CD8-positive, alpha-beta memory T cell (primary cell): ENCODE results near the gene ARID3A. TPM values are rescaled to one million over a fixed set of nuclear protein-coding genes. Genes with fewer than 3 reads are reported as not detected.

ENCODE experiments used
- CTCF ChIA-PET: fragments of 350-600 bp; sonication (Branson Sonifier 250); formaldehyde crosslinking; loops from one replicate; lab custom pipeline; 2021; ENCODE audit warnings: antibody characterized with exemption; lab: Charles Lee
- POLR2A ChIA-PET: fragments of 350-600 bp; sonication (Branson Sonifier 250); formaldehyde crosslinking; loops from one replicate; lab custom pipeline; 2021; ENCODE audit warnings: antibody characterized with exemption; lab: Charles Lee
- DNase-seq, 5 donors: peaks; one replicate each; pipeline versions ENCODE4 v3.0.0 to v3.0.0-alpha.2; 2020 to 2022; ENCODE audit warnings: mixed read lengths in 1 of 5
- H3K27ac ChIP-seq: one replicate; pipeline ENCODE4 v1.7.0; 2013; ENCODE audit warnings: low read depth, mild to moderate bottlenecking, low read length, moderate library complexity
- H3K27me3 ChIP-seq: 2 replicates; pipeline ENCODE4 v1.7.0; 2013; ENCODE audit warnings: low read length, mild to moderate bottlenecking; ENCODE audit not compliant: insufficient read depth, poor library complexity, severe bottlenecking
- H3K36me3 ChIP-seq: 2 replicates; pipeline ENCODE4 v1.7.0; 2013; ENCODE audit warnings: mild to moderate bottlenecking, low read length, moderate library complexity; ENCODE audit not compliant: insufficient read depth
- H3K4me1 ChIP-seq: 2 replicates; pipeline ENCODE4 v1.7.0; 2013; ENCODE audit warnings: mild to moderate bottlenecking, low read length, moderate library complexity; ENCODE audit not compliant: insufficient read depth
- H3K4me3 ChIP-seq: 2 replicates; pipeline ENCODE4 v1.7.0; 2013; ENCODE audit warnings: mild to moderate bottlenecking, low read length
- H3K9me3 ChIP-seq: 2 replicates; pipeline ENCODE4 v1.7.0; 2013; ENCODE audit warnings: mild to moderate bottlenecking, low read length
- H3K27ac Mint-ChIP-seq, 8 donors: one replicate each; pipeline ENCODE4 v1.8.0; 2020 to 2021; ENCODE audit warnings: mixed read lengths in 8 of 8, mild to moderate bottlenecking in 6 of 8, inconsistent platforms in 3 of 8, moderate library complexity in 3 of 8
- H3K27me3 Mint-ChIP-seq, 2 donors: one replicate each; pipeline ENCODE4 v1.8.0; 2020 to 2021; ENCODE audit warnings: mixed read lengths in 2 of 2, mild to moderate bottlenecking in 1 of 2, moderate library complexity in 1 of 2
- H3K36me3 Mint-ChIP-seq, 3 donors: one replicate each; pipeline ENCODE4 v1.8.0; 2020 to 2021; ENCODE audit warnings: mixed read lengths in 3 of 3, inconsistent platforms in 1 of 3, mild to moderate bottlenecking in 1 of 3
- H3K4me1 Mint-ChIP-seq, 3 donors: one replicate each; pipeline ENCODE4 v1.8.0; 2020 to 2021; ENCODE audit warnings: mixed read lengths in 3 of 3, inconsistent platforms in 1 of 3, mild to moderate bottlenecking in 1 of 3
- H3K4me3 Mint-ChIP-seq, 7 donors: one replicate each; pipeline ENCODE4 v1.8.0; 2020 to 2021; ENCODE audit warnings: mixed read lengths in 7 of 7, mild to moderate bottlenecking in 6 of 7, moderate library complexity in 4 of 7, inconsistent platforms in 2 of 7
- H3K9me3 Mint-ChIP-seq, 5 donors: one replicate each; pipeline ENCODE4 v1.8.0; 2020 to 2022; ENCODE audit warnings: mixed read lengths in 5 of 5, mild to moderate bottlenecking in 3 of 5, moderate library complexity in 2 of 5, inconsistent platforms in 1 of 5
- polyA plus RNA-seq: library from polyadenylated mRNA; unstranded; fragments of 300-500 nt; fragmentation: Illumina TruSeq; gene quantifications from one replicate; pipeline ENCODE4 v1.2.3, GENCODE V29; 2021
- total RNA-seq, 2 experiments: library from RNA; stranded (reverse); gene quantifications; one replicate each; pipeline ENCODE4 v1.2.3, GENCODE V29; 2021

Gene ARID3A
- total and polyA plus RNA-seq, 3 experiments from 2014 or later, result 0.49 to 15.9 (median 12.8) TPM

GRCh38 chr19:936175-936546 lies 10.3 kb downstream of the ARID3A start:
- no peak overlapping the region for H3K27ac ChIP-seq
- Mint-ChIP-seq H3K9me3 (peaks cover 0 to 2% (median 0%) of the 10 kb centered on the region in 5 donors), H3K27ac (no peak overlapping the region), H3K27me3 (no peaks in the 10 kb centered on the region), H3K36me3 (peaks cover 0 to 4% (median 3%) of the 10 kb centered on the region in 3 donors), H3K4me3 (no peak overlapping the region), H3K4me1 (peaks cover 22 to 38% (median 25%) of the 10 kb centered on the region in 3 donors)
- no peaks in the 10 kb centered on the region for H3K27me3 ChIP-seq
- no peak overlapping the region for H3K4me3 ChIP-seq
- H3K9me3 ChIP-seq, result no peaks in the 10 kb centered on the region
- peaks cover 23% of the 10 kb centered on the region for H3K4me1 ChIP-seq
- CTCF ChIA-PET, result interaction anchor here (1.0 to 1.9 kb wide), 3 partner anchors 35 to 46 kb away, joined by 3 to 4 read pairs (median 4); no protein-coding TSS in a partner anchor
- no peak for DNase-seq
- POLR2A ChIA-PET, result no interaction called here
- no peaks in the 10 kb centered on the region for H3K36me3 ChIP-seq

GRCh38 chr19:937259-937694 lies 11.4 kb downstream of the ARID3A start:
- ChIA-PET POLR2A (interaction anchor here (0.9 kb wide), 1 partner anchor 47 kb away, joined by 4 read pairs; the partner anchor contains the start of gene WDR18), CTCF (no interaction called here)
- Histone ChIP-seq H3K36me3 (no peaks in the 10 kb centered on the region), H3K9me3 (no peaks in the 10 kb centered on the region), H3K4me3 (no peak overlapping the region), H3K27me3 (no peaks in the 10 kb centered on the region), H3K4me1 (peaks cover 24% of the 10 kb centered on the region), H3K27ac (no peak overlapping the region)
- peaks cover 0 to 2% (median 0%) of the 10 kb centered on the region in 5 donors for H3K9me3 Mint-ChIP-seq
- peak overlapping the region in 6 of 7 donors; percentile 8 to 66 (median 28) for H3K4me3 Mint-ChIP-seq
- peak in 3 of 5 donors; percentile 65 to 85 (median 72) for DNase-seq
- H3K36me3 Mint-ChIP-seq, result peaks cover 0 to 4% (median 3%) of the 10 kb centered on the region in 3 donors
- peaks cover 26 to 38% (median 28%) of the 10 kb centered on the region in 3 donors for H3K4me1 Mint-ChIP-seq
- H3K27ac Mint-ChIP-seq, result peak overlapping the region in 7 of 8 donors; percentile 43 to 89 (median 86)
- no peaks in the 10 kb centered on the region for H3K27me3 Mint-ChIP-seq

- peak overlapping the region in 1 of 7 donors; percentile 70 for H3K4me3 Mint-ChIP-seq
- no peaks in the 10 kb centered on the region for H3K27me3 ChIP-seq
- no peak overlapping the region for H3K4me3 ChIP-seq
- peaks cover 0 to 2% (median 0%) of the 10 kb centered on the region in 5 donors for H3K9me3 Mint-ChIP-seq
- H3K36me3 Mint-ChIP-seq, result peaks cover 0 to 4% (median 3%) of the 10 kb centered on the region in 3 donors
- no peak overlapping the region for H3K27ac Mint-ChIP-seq
- ChIA-PET CTCF (interaction anchor here (1.1 to 1.6 kb wide), 3 partner anchors 43 to 75 kb away, joined by 3 to 6 read pairs (median 4); no protein-coding TSS in a partner anchor), POLR2A (no interaction called here)
- no peaks in the 10 kb centered on the region for H3K27me3 Mint-ChIP-seq
- peaks cover 22 to 30% (median 24%) of the 10 kb centered on the region in 3 donors for H3K4me1 Mint-ChIP-seq
- H3K9me3 ChIP-seq, result no peaks in the 10 kb centered on the region
- no peak for DNase-seq
- peaks cover 13% of the 10 kb centered on the region for H3K4me1 ChIP-seq
- H3K36me3 ChIP-seq, result no peaks in the 10 kb centered on the region
- H3K27ac ChIP-seq, result no peak overlapping the region
Measured at GRCh38 chr19:938233-938923, 12.5 kb downstream of the ARID3A start.

- H3K36me3 ChIP-seq, result no peaks in the 10 kb centered on the region
- ChIA-PET POLR2A (no interaction called here), CTCF (interaction anchor here (1.5 to 1.6 kb wide), 2 partner anchors 42 to 44 kb away, joined by 4 to 6 read pairs; no protein-coding TSS in a partner anchor)
- DNase-seq, result no peak
- H3K4me1 ChIP-seq, result peaks cover 13% of the 10 kb centered on the region
- Mint-ChIP-seq H3K9me3 (peaks cover 0 to 2% (median 0%) of the 10 kb centered on the region in 5 donors), H3K4me3 (peak overlapping the region in 3 of 7 donors; percentile 44 to 90 (median 77)), H3K36me3 (peaks cover 0 to 4% (median 3%) of the 10 kb centered on the region in 3 donors), H3K4me1 (peaks cover 19 to 26% (median 24%) of the 10 kb centered on the region in 3 donors), H3K27me3 (no peaks in the 10 kb centered on the region), H3K27ac (peak overlapping the region in 4 of 8 donors; percentile 47 to 94 (median 67))
- no peaks in the 10 kb centered on the region for H3K9me3 ChIP-seq
- H3K4me3 ChIP-seq, result no peak overlapping the region
- no peak overlapping the region for H3K27ac ChIP-seq
- H3K27me3 ChIP-seq, result no peaks in the 10 kb centered on the region
Measured at GRCh38 chr19:939439-939838, 13.6 kb downstream of the ARID3A start.

- H3K27ac Mint-ChIP-seq, result peak overlapping the region in 7 of 8 donors; percentile 27 to 94 (median 84)
- peak overlapping the region; percentile 49 to 90 (median 70) for H3K4me3 Mint-ChIP-seq
- peaks cover 0 to 2% (median 0%) of the 10 kb centered on the region in 5 donors for H3K9me3 Mint-ChIP-seq
- H3K4me1 Mint-ChIP-seq, result peaks cover 19 to 26% (median 24%) of the 10 kb centered on the region in 3 donors
- CTCF ChIA-PET, result no interaction called here
- Histone ChIP-seq H3K9me3 (no peaks in the 10 kb centered on the region), H3K27me3 (no peaks in the 10 kb centered on the region), H3K36me3 (no peaks in the 10 kb centered on the region), H3K4me3 (no peak overlapping the region), H3K27ac (no peak overlapping the region), H3K4me1 (peaks cover 13% of the 10 kb centered on the region)
- no peak for DNase-seq
- no peaks in the 10 kb centered on the region for H3K27me3 Mint-ChIP-seq
- H3K36me3 Mint-ChIP-seq, result peaks cover 0 to 4% (median 3%) of the 10 kb centered on the region in 3 donors
- POLR2A ChIA-PET, result interaction anchor here (0.6 kb wide), 1 partner anchor 433 kb away, joined by 3 read pairs; no protein-coding TSS in a partner anchor
Measured at GRCh38 chr19:939922-940321, 14.1 kb downstream of the ARID3A start.

GRCh38 chr19:940591-941291 lies 14.9 kb downstream of the ARID3A start:
- POLR2A ChIA-PET, result no interaction called here
- no peaks in the 10 kb centered on the region for H3K27me3 ChIP-seq
- no peaks in the 10 kb centered on the region for H3K9me3 ChIP-seq

GRCh38 chr19:941292-942132 lies 15.7 kb downstream of the ARID3A start:
- no peaks in the 10 kb centered on the region for H3K27me3 ChIP-seq
- Mint-ChIP-seq H3K27ac (peak overlapping the region; percentile 0 to 79 (median 56)), H3K27me3 (no peaks in the 10 kb centered on the region), H3K4me3 (peak overlapping the region; percentile 58 to 76 (median 75)), H3K9me3 (peaks cover 0 to 2% (median 0%) of the 10 kb centered on the region in 5 donors), H3K4me1 (peaks cover 19 to 26% (median 24%) of the 10 kb centered on the region in 3 donors), H3K36me3 (peaks cover 0 to 4% (median 3%) of the 10 kb centered on the region in 3 donors)
- H3K9me3 ChIP-seq, result no peaks in the 10 kb centered on the region
- ChIA-PET POLR2A (no interaction called here), CTCF (no interaction called here)
- peaks cover 13% of the 10 kb centered on the region for H3K4me1 ChIP-seq
- no peak for DNase-seq
- H3K36me3 ChIP-seq, result no peaks in the 10 kb centered on the region
- no peak overlapping the region for H3K27ac ChIP-seq
- peak overlapping the region; percentile 22 for H3K4me3 ChIP-seq

More at GRCh38 chr19:940591-941291, 14.9 kb downstream of the ARID3A start:
- no peak overlapping the region for H3K27ac ChIP-seq
- Mint-ChIP-seq H3K36me3 (peaks cover 0 to 4% (median 3%) of the 10 kb centered on the region in 3 donors), H3K27ac (peak overlapping the region; percentile 38 to 94 (median 75)), H3K4me3 (peak overlapping the region; percentile 58 to 90 (median 76)), H3K27me3 (no peaks in the 10 kb centered on the region), H3K9me3 (peaks cover 0 to 2% (median 0%) of the 10 kb centered on the region in 5 donors), H3K4me1 (peaks cover 19 to 26% (median 24%) of the 10 kb centered on the region in 3 donors)
- CTCF ChIA-PET, result no interaction called here
- H3K4me1 ChIP-seq, result peaks cover 13% of the 10 kb centered on the region
- no peaks in the 10 kb centered on the region for H3K36me3 ChIP-seq
- peak; percentile 66 to 88 (median 83) for DNase-seq
- peak overlapping the region; percentile 22 for H3K4me3 ChIP-seq
